Lower leg skin (tissue), 4 donors: ENCODE measurements around the gene EYS. TPM values are rescaled to one million over a fixed set of nuclear protein-coding genes. Genes with fewer than 3 reads are reported as not detected.
A peak's percentile ranks its signal among the peaks of the same experiment; 100 is the strongest.

ENCODE experiments used
- DNase-seq, 2 donors: peaks; one replicate each; pipeline ENCODE4 v3.0.0-alpha.2; 2019; ENCODE audit warnings: low spot score in 2 of 2
- H3K4me3 ChIP-seq: fragments of 200-600 bp; sonication (generic); 2 replicates; pipeline ENCODE4 v1.5.1; 2017; ENCODE audit warnings: mild to moderate bottlenecking, low read depth; ENCODE audit not compliant: poor library complexity, severe bottlenecking
- CTCF ChIP-seq, 3 donors: fragments of 450-650 bp; IDR thresholded peaks; one replicate each; pipeline ENCODE4 v1.5.1; 2016; ENCODE audit warnings: antibody characterized with exemption in 3 of 3, mild to moderate bottlenecking in 3 of 3, moderate library complexity in 2 of 3
- POLR2A ChIP-seq, 2 donors: fragments of 450-650 bp; IDR thresholded peaks; one replicate each; pipeline ENCODE4 v1.6.1; 2016 to 2017; ENCODE audit warnings: antibody characterized with exemption in 2 of 2, mild to moderate bottlenecking in 1 of 2, moderate library complexity in 1 of 2
- WGBS, 2 donors: methylation state at CpG; one replicate each; pipeline ENCODE4 v1.1.5; 2018; 5-methylcytosine and 5-hydroxymethylcytosine counted together
- intact Hi-C: fragments of 100-400 bp; cut with DNase I; formaldehyde crosslinking; loops from one replicate; pipeline ENCODE4 v1.15.0; 2023; ENCODE audit warnings: low total_unique reads
- total RNA-seq, 4 donors: library from RNA; depleted of rRNA; stranded (reverse); fragments of >200 nt; gene quantifications; one replicate each; pipeline ENCODE4 v1.1.0, GENCODE V29; 2016

Gene EYS
- total RNA-seq, 4 donors from 2014 or later = 0.04 TPM; not detected in 3

GRCh38 chr6:64874776-64875175 lies 832.2 kb downstream of the EYS start:
- H3K4me3 ChIP-seq = no peak overlapping the region
- WGBS, 2 donors = 86 to 87% methylated on average over 3 of the region's 3 CpGs
- intact Hi-C loops = no loop called here
- TF ChIP-seq CTCF (IDR thresholded peaks at IDR 0.05) = no peak
- TF ChIP-seq POLR2A (IDR thresholded peaks at IDR 0.05) = no peak
- DNase-seq = no peak

GRCh38 chr6:64872633-64873032 lies 834.4 kb downstream of the EYS start:
- intact Hi-C loops = no loop called here
- no peak for DNase-seq
- H3K4me3 ChIP-seq = no peak overlapping the region
- TF ChIP-seq CTCF (IDR thresholded peaks at IDR 0.05) (no peak), POLR2A (IDR thresholded peaks at IDR 0.05) (no peak)

- no peak overlapping the region for H3K4me3 ChIP-seq
- intact Hi-C loops = no loop called here
- WGBS, 2 donors = 87 to 93% methylated on average over 5 to 6 of the region's 6 CpGs
- DNase-seq = no peak
- no peak for TF ChIP-seq CTCF (IDR thresholded peaks at IDR 0.05)
- TF ChIP-seq POLR2A (IDR thresholded peaks at IDR 0.05) = no peak
Observed at GRCh38 chr6:64861039-64861651, 845.9 kb downstream of the EYS start.

GRCh38 chr6:64860203-64860602 lies 846.8 kb downstream of the EYS start:
- no peak for TF ChIP-seq POLR2A (IDR thresholded peaks at IDR 0.05)
- WGBS, 2 donors = 100% methylated on average over 2 of the region's 2 CpGs; no CpG with 5 or more reads in 1 of the 2 donors
- intact Hi-C loops = no loop called here

GRCh38 chr6:64850121-64850520 lies 856.9 kb downstream of the EYS start:
- WGBS, 2 donors = 79 to 85% methylated on average over 1 of the region's 1 CpG
- no peak overlapping the region for H3K4me3 ChIP-seq
- TF ChIP-seq POLR2A (IDR thresholded peaks at IDR 0.05) = no peak
- TF ChIP-seq CTCF (IDR thresholded peaks at IDR 0.05) = no peak
- intact Hi-C loops = no loop called here
- no peak for DNase-seq

More at GRCh38 chr6:64860203-64860602, 846.8 kb downstream of the EYS start:
- no peak overlapping the region for H3K4me3 ChIP-seq
- DNase-seq = peak in 1 of 2 donors; percentile 79

- H3K4me3 ChIP-seq = no peak overlapping the region
- DNase-seq = no peak
- intact Hi-C loops = no loop called here
- TF ChIP-seq POLR2A (IDR thresholded peaks at IDR 0.05) (no peak), CTCF (IDR thresholded peaks at IDR 0.05) (no peak)
- WGBS, 2 donors = 86 to 89% methylated on average over 4 of the region's 4 CpGs
Observed at GRCh38 chr6:64848467-64848866, 858.6 kb downstream of the EYS start.
